Activated CD8-positive, alpha-beta T cell treated with anti-CD3 and anti-CD28 coated beads for 36 hours (primary cell): ENCODE measurements around the gene GNA12. TPM values are rescaled to one million over a fixed set of nuclear protein-coding genes. Genes with fewer than 3 reads are reported as not detected.

Experiments
- ATAC-seq: fragments of 200-7000 bp; cut with Tn5 transposase; one replicate; pipeline ENCODE4 v1.10.0; 2021; ENCODE audit warnings: mild to moderate bottlenecking, moderate library complexity
- CTCF ChIA-PET: fragments of 350-600 bp; sonication (Branson Sonifier 250); formaldehyde crosslinking; loops from one replicate; lab custom pipeline; 2021; ENCODE audit warnings: antibody characterized with exemption; lab: Charles Lee
- POLR2A ChIA-PET: fragments of 350-600 bp; sonication (Branson Sonifier 250); formaldehyde crosslinking; loops from one replicate; lab custom pipeline; 2021; ENCODE audit warnings: antibody characterized with exemption; lab: Charles Lee
- DNase-seq: peaks from one replicate; pipeline ENCODE4 v3.0.0-alpha.2; 2020
- H3K27ac Mint-ChIP-seq: one replicate; pipeline ENCODE4 v1.8.0; 2021; ENCODE audit warnings: mild to moderate bottlenecking, mixed read lengths
- H3K27me3 Mint-ChIP-seq: one replicate; pipeline ENCODE4 v1.8.0; 2021; ENCODE audit warnings: mixed read lengths
- H3K36me3 Mint-ChIP-seq: one replicate; pipeline ENCODE4 v1.8.0; 2021; ENCODE audit warnings: low read depth, mixed read lengths
- H3K4me1 Mint-ChIP-seq: one replicate; pipeline ENCODE4 v1.8.0; 2021; ENCODE audit warnings: low read depth, mixed read lengths
- H3K4me3 Mint-ChIP-seq: one replicate; pipeline ENCODE4 v1.8.0; 2021; ENCODE audit warnings: mild to moderate bottlenecking, moderate library complexity, mixed read lengths
- H3K9me3 Mint-ChIP-seq: one replicate; pipeline ENCODE4 v1.8.0; 2021; ENCODE audit warnings: mixed read lengths
- intact Hi-C: fragments of 100-400 bp; cut with micrococcal nuclease; formaldehyde crosslinking; loops from one replicate; pipeline ENCODE4 v1.10.0; 2022
- total RNA-seq, 2 experiments: library from RNA; stranded (reverse); gene quantifications; one replicate each; pipeline ENCODE4 v1.2.3, GENCODE V29; 2021
- TF ChIP-seq, protein P1 (sequence below): fragments of 200-600 bp; IDR thresholded peaks from one replicate; pipeline ENCODE4 v1.8.0; 2022; ENCODE audit warnings: antibody characterized with exemption, mild to moderate bottlenecking

GNA12 gene
- total RNA-seq, 2 experiments from 2014 or later = 21.0 to 21.1 TPM

DNA sequence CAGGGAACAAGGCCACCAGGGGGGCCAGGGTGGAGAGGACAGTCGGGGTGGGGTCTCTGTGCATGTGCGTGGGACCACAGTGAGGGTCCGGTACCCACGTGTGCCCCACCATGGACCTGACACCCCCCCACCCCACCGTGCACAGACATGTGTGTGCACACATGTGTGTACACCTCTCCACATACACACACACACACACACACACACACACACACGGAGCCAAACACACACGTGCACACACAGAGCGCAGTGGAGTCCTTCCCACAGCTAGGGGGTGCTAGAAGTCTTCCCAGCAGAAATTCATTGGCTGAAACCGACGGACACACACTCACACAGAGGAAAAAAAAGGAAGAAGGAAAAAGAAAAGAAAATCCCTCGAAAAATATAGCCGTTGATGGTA lies 42.8 kb upstream of the GNA12 start:
- CTCF ChIA-PET = interaction anchor here (0.7 to 5.4 kb wide), 15 partner anchors 8 to 314 kb away, joined by 3 to 20 read pairs (median 4); no protein-coding TSS in a partner anchor
- H3K4me1 Mint-ChIP-seq = peaks cover 3% of the 10 kb centered on the region
- H3K9me3 Mint-ChIP-seq = no peaks in the 10 kb centered on the region
- DNase-seq = peak; percentile 73
- TF ChIP-seq, protein P1, sequence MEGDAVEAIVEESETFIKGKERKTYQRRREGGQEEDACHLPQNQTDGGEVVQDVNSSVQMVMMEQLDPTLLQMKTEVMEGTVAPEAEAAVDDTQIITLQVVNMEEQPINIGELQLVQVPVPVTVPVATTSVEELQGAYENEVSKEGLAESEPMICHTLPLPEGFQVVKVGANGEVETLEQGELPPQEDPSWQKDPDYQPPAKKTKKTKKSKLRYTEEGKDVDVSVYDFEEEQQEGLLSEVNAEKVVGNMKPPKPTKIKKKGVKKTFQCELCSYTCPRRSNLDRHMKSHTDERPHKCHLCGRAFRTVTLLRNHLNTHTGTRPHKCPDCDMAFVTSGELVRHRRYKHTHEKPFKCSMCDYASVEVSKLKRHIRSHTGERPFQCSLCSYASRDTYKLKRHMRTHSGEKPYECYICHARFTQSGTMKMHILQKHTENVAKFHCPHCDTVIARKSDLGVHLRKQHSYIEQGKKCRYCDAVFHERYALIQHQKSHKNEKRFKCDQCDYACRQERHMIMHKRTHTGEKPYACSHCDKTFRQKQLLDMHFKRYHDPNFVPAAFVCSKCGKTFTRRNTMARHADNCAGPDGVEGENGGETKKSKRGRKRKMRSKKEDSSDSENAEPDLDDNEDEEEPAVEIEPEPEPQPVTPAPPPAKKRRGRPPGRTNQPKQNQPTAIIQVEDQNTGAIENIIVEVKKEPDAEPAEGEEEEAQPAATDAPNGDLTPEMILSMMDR = peak; percentile 76
- H3K36me3 Mint-ChIP-seq = no peaks in the 10 kb centered on the region
- H3K27me3 Mint-ChIP-seq = no peaks in the 10 kb centered on the region
- H3K4me3 Mint-ChIP-seq = no peak overlapping the region
- peak; percentile 92 for ATAC-seq
- POLR2A ChIA-PET = no interaction called here
- intact Hi-C loops = no loop called here
- H3K27ac Mint-ChIP-seq = no peak overlapping the region

DNA sequence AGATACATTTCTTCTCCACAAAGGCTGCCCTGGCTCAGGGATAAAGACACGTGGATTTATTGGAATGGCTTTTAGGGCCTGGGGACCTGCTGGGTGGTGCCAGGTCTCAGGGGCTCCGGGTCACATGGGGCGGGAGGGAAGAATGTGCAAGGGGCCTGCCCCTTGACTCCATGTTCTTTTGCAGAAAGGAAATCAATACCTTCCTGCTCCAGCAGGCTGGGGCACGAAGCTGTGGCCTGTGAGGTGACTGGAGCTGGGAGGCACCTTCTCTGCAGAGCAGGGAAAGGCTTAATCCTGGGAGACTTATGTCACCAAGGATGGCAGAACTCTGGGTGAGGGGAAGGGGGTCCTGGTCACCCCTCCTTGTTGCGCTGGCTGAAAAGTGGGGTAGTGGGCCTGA lies 42.3 kb upstream of the GNA12 start:
- DNase-seq (no peak), ATAC-seq (no peak)
- TF ChIP-seq, protein P1 = no peak
- ChIA-PET POLR2A (no interaction called here), CTCF (interaction anchor here (0.7 to 5.4 kb wide), 10 partner anchors 12 to 314 kb away, joined by 3 to 20 read pairs (median 4); no protein-coding TSS in a partner anchor)
- Mint-ChIP-seq H3K9me3 (no peaks in the 10 kb centered on the region), H3K4me3 (no peak overlapping the region), H3K27ac (no peak overlapping the region), H3K4me1 (peaks cover 3% of the 10 kb centered on the region), H3K36me3 (no peaks in the 10 kb centered on the region), H3K27me3 (no peaks in the 10 kb centered on the region)
- intact Hi-C loops = no loop called here

DNA sequence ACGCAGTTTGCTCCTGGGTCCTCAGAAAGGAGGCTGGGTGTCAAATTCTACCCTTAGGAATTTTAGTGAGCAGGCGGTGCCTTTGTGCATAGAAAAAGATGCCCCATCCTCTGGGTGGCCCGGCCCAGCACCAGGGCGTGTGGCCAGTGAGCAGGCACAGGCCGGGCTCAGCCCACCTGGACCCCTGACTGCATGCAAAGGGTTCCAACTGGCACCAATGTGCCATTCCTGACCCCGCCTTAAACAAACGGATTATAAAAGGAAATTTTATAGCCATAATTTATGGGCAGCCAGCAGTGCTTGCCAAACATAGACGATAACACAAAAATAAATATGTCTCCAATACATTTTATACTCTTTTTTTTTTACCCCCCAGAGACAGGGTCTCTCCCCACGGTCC lies 40.1 kb upstream of the GNA12 start:
- H3K9me3 Mint-ChIP-seq = peaks cover 1% of the 10 kb centered on the region
- intact Hi-C loops = no loop called here
- ChIA-PET CTCF (interaction anchor here (0.9 kb wide), 1 partner anchor 18 kb away, joined by 4 read pairs; no protein-coding TSS in a partner anchor), POLR2A (no interaction called here)
- H3K27ac Mint-ChIP-seq = no peak overlapping the region
- ATAC-seq (no peak), DNase-seq (no peak)
- no peaks in the 10 kb centered on the region for H3K36me3 Mint-ChIP-seq
- TF ChIP-seq, protein P1 = no peak
- H3K4me1 Mint-ChIP-seq = peaks cover 9% of the 10 kb centered on the region
- H3K27me3 Mint-ChIP-seq = no peaks in the 10 kb centered on the region
- no peak overlapping the region for H3K4me3 Mint-ChIP-seq

DNA sequence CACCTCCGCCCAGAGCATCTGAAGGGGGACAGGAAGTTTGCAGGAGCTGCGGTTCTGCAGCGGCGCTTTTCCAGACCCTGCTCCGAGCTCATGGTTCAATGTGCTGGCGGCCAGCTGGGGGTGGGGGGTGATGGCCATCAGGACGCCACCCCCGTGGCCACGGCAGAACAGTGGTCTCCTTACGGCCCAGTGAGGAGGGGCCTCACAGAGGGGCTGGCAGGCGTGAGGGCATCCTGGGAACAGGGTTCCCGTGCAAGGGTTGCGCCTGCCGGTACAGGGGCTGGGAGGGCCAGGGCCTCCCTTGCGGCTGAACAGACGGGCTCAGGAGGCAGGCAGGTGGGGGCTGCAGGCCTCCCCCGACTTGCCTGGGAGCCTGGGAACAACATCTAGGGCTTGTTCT lies 39.0 kb upstream of the GNA12 start:
- peaks cover 1% of the 10 kb centered on the region for H3K9me3 Mint-ChIP-seq
- H3K4me1 Mint-ChIP-seq = peaks cover 19% of the 10 kb centered on the region
- no peak overlapping the region for H3K27ac Mint-ChIP-seq
- DNase-seq = no peak
- ATAC-seq = no peak
- intact Hi-C loops = no loop called here
- TF ChIP-seq, protein P1 = no peak
- H3K27me3 Mint-ChIP-seq = no peaks in the 10 kb centered on the region
- ChIA-PET POLR2A (interaction anchor here (1.2 kb wide), 1 partner anchor 159 kb away, joined by 3 read pairs; no protein-coding TSS in a partner anchor), CTCF (interaction anchor here (0.6 kb wide), 1 partner anchor 272 kb away, joined by 5 read pairs; no protein-coding TSS in a partner anchor)
- no peaks in the 10 kb centered on the region for H3K36me3 Mint-ChIP-seq
- H3K4me3 Mint-ChIP-seq = no peak overlapping the region

DNA sequence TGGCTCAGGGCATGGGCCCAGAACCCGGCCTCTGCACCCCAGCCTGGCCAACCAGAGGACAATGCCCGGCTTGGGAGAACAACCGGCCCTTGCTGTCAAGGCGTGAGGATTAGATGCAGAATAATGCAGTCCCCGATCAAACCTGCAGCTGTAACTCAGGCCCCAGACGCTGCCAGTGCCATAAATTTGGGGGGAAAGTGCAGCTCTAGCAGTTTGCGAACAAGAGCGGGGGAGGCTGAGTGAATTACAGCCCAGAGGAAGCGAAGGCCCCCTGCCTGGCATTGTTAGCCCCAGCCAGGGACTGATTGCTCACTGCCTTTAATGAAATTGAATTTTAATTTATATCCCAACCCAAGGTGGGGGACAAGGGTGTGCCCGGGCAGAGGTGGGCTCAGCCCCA lies 38.0 kb upstream of the GNA12 start:
- TF ChIP-seq, protein P1 = no peak
- Mint-ChIP-seq H3K4me1 (peaks cover 19% of the 10 kb centered on the region), H3K36me3 (no peaks in the 10 kb centered on the region), H3K27ac (no peak overlapping the region), H3K9me3 (peaks cover 1% of the 10 kb centered on the region), H3K27me3 (no peaks in the 10 kb centered on the region), H3K4me3 (no peak overlapping the region)
- DNase-seq (no peak), ATAC-seq (no peak)
- ChIA-PET CTCF (no interaction called here), POLR2A (no interaction called here)
- intact Hi-C loops = no loop called here
